Subcutaneous adipose tissue (tissue), 4 donors: ENCODE measurements around the gene NF2. TPM values are rescaled to one million over a fixed set of nuclear protein-coding genes. Genes with fewer than 3 reads are reported as not detected.

Experiments used
- total RNA-seq, 4 donors: library from RNA; depleted of rRNA; stranded (reverse); fragments of >200 nt; gene quantifications; one replicate each; pipeline ENCODE4 v1.1.0, GENCODE V29; 2016
- TF ChIP-seq, protein P1 (sequence below): fragments of 450-650 bp; IDR thresholded peaks from one replicate; pipeline ENCODE4 v1.5.1; 2016; ENCODE audit warnings: low read depth, mild to moderate bottlenecking, control low read depth, antibody characterized with exemption, moderate library complexity

The NF2 gene
- total RNA-seq, 4 donors from 2014 or later: 18.9 to 28.6 (median 20.7) TPM

DNA sequence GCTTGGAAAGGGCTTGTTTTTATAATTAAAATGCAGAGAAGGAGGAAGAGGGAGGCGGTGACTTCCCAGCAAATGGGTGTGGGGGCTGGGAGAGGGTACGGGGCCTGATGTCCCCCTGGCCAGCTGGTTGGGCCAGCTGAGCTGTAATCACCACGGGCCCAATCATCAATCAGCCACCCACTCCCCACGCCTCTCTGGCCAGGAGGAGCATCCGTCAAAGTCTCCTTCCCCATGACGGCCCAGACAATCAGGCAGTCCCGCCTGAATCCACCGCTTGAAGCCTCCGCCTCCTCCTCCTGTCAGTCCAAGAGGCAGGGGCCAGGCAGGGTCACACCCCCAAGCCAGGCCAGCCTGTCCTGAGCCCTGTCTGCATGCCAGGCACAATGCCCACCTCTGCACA lies 103.1 kb downstream of the NF2 start:
- TF ChIP-seq, protein P1, sequence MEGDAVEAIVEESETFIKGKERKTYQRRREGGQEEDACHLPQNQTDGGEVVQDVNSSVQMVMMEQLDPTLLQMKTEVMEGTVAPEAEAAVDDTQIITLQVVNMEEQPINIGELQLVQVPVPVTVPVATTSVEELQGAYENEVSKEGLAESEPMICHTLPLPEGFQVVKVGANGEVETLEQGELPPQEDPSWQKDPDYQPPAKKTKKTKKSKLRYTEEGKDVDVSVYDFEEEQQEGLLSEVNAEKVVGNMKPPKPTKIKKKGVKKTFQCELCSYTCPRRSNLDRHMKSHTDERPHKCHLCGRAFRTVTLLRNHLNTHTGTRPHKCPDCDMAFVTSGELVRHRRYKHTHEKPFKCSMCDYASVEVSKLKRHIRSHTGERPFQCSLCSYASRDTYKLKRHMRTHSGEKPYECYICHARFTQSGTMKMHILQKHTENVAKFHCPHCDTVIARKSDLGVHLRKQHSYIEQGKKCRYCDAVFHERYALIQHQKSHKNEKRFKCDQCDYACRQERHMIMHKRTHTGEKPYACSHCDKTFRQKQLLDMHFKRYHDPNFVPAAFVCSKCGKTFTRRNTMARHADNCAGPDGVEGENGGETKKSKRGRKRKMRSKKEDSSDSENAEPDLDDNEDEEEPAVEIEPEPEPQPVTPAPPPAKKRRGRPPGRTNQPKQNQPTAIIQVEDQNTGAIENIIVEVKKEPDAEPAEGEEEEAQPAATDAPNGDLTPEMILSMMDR: no peak

GRCh38 chr22:29707010-29707409 lies 103.6 kb downstream of the NF2 start:
- TF ChIP-seq, protein P1: no peak

- TF ChIP-seq, protein P1: no peak
These were observed 104.0 kb downstream of the NF2 start for GRCh38 chr22:29707471-29707870.

GRCh38 chr22:29710193-29710592 lies 106.8 kb downstream of the NF2 start:
- TF ChIP-seq, protein P1: no peak

DNA sequence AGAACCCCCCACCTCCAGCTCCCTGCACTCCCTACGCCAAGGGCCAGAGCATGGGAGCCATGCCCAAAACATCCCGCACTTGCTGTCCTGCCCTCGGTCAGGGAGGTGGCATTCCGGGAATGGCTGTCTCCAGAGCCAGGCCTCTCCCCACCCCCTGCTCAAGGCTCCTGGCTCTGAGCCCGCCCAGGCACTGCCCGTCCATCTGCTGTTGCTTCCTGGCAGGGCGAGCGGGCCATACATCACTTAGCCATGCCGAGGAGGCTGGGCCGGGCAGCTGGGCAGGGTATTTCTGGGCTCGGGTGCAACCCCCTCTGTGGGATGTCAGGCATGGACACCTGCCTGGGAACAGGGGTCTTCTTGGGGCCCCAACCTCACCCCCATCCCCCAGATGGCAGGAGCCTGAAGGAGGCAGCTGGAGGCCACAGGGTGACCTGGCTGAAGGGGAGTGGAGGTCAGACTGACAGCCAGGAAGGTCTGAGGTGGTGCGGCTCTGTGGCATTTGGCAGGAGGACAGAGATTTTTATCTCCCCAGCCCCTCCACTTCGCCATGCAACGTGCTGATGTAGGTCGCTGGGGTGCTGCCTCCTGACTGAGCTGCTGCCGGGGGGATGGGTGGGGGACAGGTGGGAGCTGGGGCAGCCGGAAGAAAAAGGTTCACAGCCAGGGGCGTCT lies 107.6 kb downstream of the NF2 start:
- TF ChIP-seq, protein P1: no peak

DNA sequence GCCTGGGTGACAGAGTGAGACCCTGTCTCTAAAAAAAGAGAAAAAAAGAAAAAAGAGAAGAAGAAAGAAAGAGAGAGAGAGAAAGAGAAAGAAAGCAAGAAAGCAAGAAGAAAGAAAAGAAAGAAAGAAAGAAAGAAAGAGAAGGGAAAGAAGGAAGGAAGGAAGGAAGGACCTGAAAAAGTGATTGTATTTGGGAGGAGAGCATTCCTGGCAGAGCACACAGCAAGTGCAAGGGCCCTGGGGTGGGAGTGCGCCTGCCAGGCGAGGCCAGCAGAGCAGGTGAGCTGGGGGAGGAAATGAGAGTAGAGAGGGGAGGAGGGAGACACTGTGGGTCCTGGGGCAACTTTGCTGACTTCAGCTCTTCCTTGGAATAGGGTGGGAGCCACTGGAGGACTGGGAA lies 108.7 kb downstream of the NF2 start:
- TF ChIP-seq, protein P1: no peak

GRCh38 chr22:29713156-29713727 lies 109.8 kb downstream of the NF2 start:
- TF ChIP-seq, protein P1: no peak
